Neutrophil (primary cell): ENCODE results near the gene MEF2A.

Source experiments
- H3K27ac ChIP-seq: fragments of 200-600 bp; sonication (generic); 2 replicates; pipeline ENCODE4 v1.5.1; 2016; ENCODE audit warnings: mild to moderate bottlenecking, moderate library complexity
- H3K27me3 ChIP-seq: fragments of 200-600 bp; sonication (generic); 2 replicates; pipeline ENCODE4 v1.6.0; 2016; ENCODE audit warnings: mild to moderate bottlenecking
- H3K36me3 ChIP-seq: fragments of 200-600 bp; sonication (generic); 2 replicates; pipeline ENCODE4 v1.5.1; 2017
- H3K4me1 ChIP-seq, 2 experiments: fragments of 200-600 bp in 1 of 2; sonication (generic) in 1 of 2; 1 replicate in 1 of 2; 2 replicates in 1 of 2; pipeline versions ENCODE4 v1.5.1 to v1.6.1; 2013 to 2016; ENCODE audit warnings: low read depth in 1 of 2, low read length in 1 of 2, mild to moderate bottlenecking in 1 of 2, moderate library complexity in 1 of 2; ENCODE audit not compliant: control insufficient read depth in 1 of 2, insufficient read depth in 1 of 2
- H3K4me3 ChIP-seq, 2 experiments: fragments of 200-600 bp in 1 of 2; sonication (generic) in 1 of 2; 1 replicate in 1 of 2; 2 replicates in 1 of 2; pipeline ENCODE4 v1.5.1; 2013 to 2016; ENCODE audit warnings: low read depth in 1 of 2, low read length in 1 of 2, mild to moderate bottlenecking in 1 of 2, moderate library complexity in 1 of 2
- H3K9me3 ChIP-seq: fragments of 200-600 bp; sonication (generic); 2 replicates; pipeline ENCODE4 v1.5.1; 2016
- CTCF ChIP-seq: fragments of 200-600 bp; sonication (generic); IDR thresholded peaks from 2 replicates; pipeline ENCODE4 v1.5.1; 2016; ENCODE audit warnings: antibody characterized with exemption

Gene MEF2A

GRCh38 chr15:99727733-99728132, 161.9 kb downstream of the MEF2A start:
- H3K27me3 ChIP-seq = peaks cover 14% of the 10 kb centered on the region
- H3K9me3 ChIP-seq = no peaks in the 10 kb centered on the region
- H3K4me3 ChIP-seq = no peak overlapping the region
- TF ChIP-seq CTCF = no peak
- H3K4me1 ChIP-seq = peaks cover 7 to 8% of the 10 kb centered on the region in 2 experiments
- H3K27ac ChIP-seq = no peak overlapping the region
- H3K36me3 ChIP-seq = no peaks in the 10 kb centered on the region

- no peak for TF ChIP-seq CTCF
- Histone ChIP-seq H3K9me3 (no peaks in the 10 kb centered on the region), H3K27me3 (peaks cover 17% of the 10 kb centered on the region), H3K4me1 (peaks cover 13 to 15% of the 10 kb centered on the region in 2 experiments), H3K36me3 (no peaks in the 10 kb centered on the region), H3K4me3 (no peak overlapping the region), H3K27ac (no peak overlapping the region)
Measured at GRCh38 chr15:99728916-99729315, 163.1 kb downstream of the MEF2A start.

- peaks cover 17% of the 10 kb centered on the region for H3K27me3 ChIP-seq
- TF ChIP-seq CTCF = no peak
Measured at GRCh38 chr15:99729327-99729726, 163.5 kb downstream of the MEF2A start.

GRCh38 chr15:99729920-99730319, 164.1 kb downstream of the MEF2A start:
- Histone ChIP-seq H3K36me3 (no peaks in the 10 kb centered on the region), H3K4me3 (no peak overlapping the region), H3K9me3 (no peaks in the 10 kb centered on the region), H3K27me3 (peaks cover 17% of the 10 kb centered on the region), H3K4me1 (peaks cover 13 to 15% of the 10 kb centered on the region in 2 experiments), H3K27ac (no peak overlapping the region)
- no peak for TF ChIP-seq CTCF

More at GRCh38 chr15:99729327-99729726, 163.5 kb downstream of the MEF2A start:
- Histone ChIP-seq H3K9me3 (no peaks in the 10 kb centered on the region), H3K27ac (no peak overlapping the region), H3K4me1 (peaks cover 13 to 15% of the 10 kb centered on the region in 2 experiments), H3K4me3 (no peak overlapping the region), H3K36me3 (no peaks in the 10 kb centered on the region)

- no peak for TF ChIP-seq CTCF
- peaks cover 17% of the 10 kb centered on the region for H3K27me3 ChIP-seq
- peaks cover 13 to 15% of the 10 kb centered on the region in 2 experiments for H3K4me1 ChIP-seq
- H3K4me3 ChIP-seq = no peak overlapping the region
- H3K36me3 ChIP-seq = no peaks in the 10 kb centered on the region
- H3K9me3 ChIP-seq = no peaks in the 10 kb centered on the region
- no peak overlapping the region for H3K27ac ChIP-seq
Measured at GRCh38 chr15:99731336-99732123, 165.7 kb downstream of the MEF2A start.
